MM.1S (cell line): Measurements from ENCODE around the gene PDE4B.
A peak's percentile ranks its signal among the peaks of the same experiment; 100 is the strongest.

Source experiments
- DNase-seq: peaks from one replicate; pipeline ENCODE4 v3.0.0-alpha.2; 2015
- H2AFZ ChIP-seq: fragments of 300-600 bp; sonication (generic); 2 replicates; pipeline ENCODE4 v1.6.0; 2016; ENCODE audit warnings: antibody characterized with exemption, low read length
- H3F3A ChIP-seq: fragments of 300-600 bp; sonication (generic); 2 replicates; pipeline ENCODE4 v1.6.1; 2016; ENCODE audit warnings: mild to moderate bottlenecking, antibody characterized with exemption, low read length, moderate library complexity, mixed read lengths; ENCODE audit not compliant: insufficient read depth
- H3K27ac ChIP-seq: fragments of 300-600 bp; sonication (generic); 2 replicates; pipeline ENCODE4 v1.5.1; 2016; ENCODE audit warnings: mild to moderate bottlenecking, low read length
- H3K27me3 ChIP-seq: fragments of 300-600 bp; sonication (generic); replicated peaks from 2 replicates; pipeline ENCODE4 v1.6.0; 2016; ENCODE audit warnings: low read length; ENCODE audit not compliant: insufficient read depth
- H3K36me3 ChIP-seq: fragments of 300-600 bp; sonication (generic); replicated peaks from 2 replicates; pipeline ENCODE4 v1.6.1; 2016; ENCODE audit warnings: mild to moderate bottlenecking, low read length, mixed read lengths; ENCODE audit not compliant: insufficient read depth
- H3K4me1 ChIP-seq: fragments of 300-600 bp; sonication (generic); 2 replicates; pipeline ENCODE4 v1.6.1; 2016; ENCODE audit warnings: low read length, mixed read lengths
- H3K4me2 ChIP-seq: fragments of 300-600 bp; sonication (generic); 2 replicates; pipeline ENCODE4 v1.6.0; 2016; ENCODE audit warnings: low read depth, low read length
- H3K4me3 ChIP-seq: fragments of 300-600 bp; sonication (generic); 2 replicates; pipeline ENCODE4 v1.5.1; 2016; ENCODE audit warnings: low read length, mixed read lengths
- H3K79me2 ChIP-seq: fragments of 300-600 bp; sonication (generic); 2 replicates; pipeline ENCODE4 v1.6.1; 2016; ENCODE audit warnings: mixed run types, low read length, mixed read lengths
- H3K9ac ChIP-seq: fragments of 300-600 bp; sonication (generic); 2 replicates; pipeline ENCODE4 v1.6.1; 2016; ENCODE audit warnings: low read length, mixed read lengths
- H3K9me2 ChIP-seq: fragments of 300-600 bp; sonication (generic); replicated peaks from 2 replicates; pipeline ENCODE4 v1.6.1; 2016; ENCODE audit warnings: mild to moderate bottlenecking, low read length, mixed read lengths; ENCODE audit not compliant: insufficient read depth
- H3K9me3 ChIP-seq: fragments of 300-600 bp; sonication (generic); replicated peaks from 2 replicates; pipeline ENCODE4 v1.6.1; 2016; ENCODE audit warnings: mild to moderate bottlenecking, low read length, mixed read lengths; ENCODE audit not compliant: insufficient read depth
- H4K20me1 ChIP-seq: fragments of 300-600 bp; sonication (generic); 2 replicates; pipeline ENCODE4 v1.6.1; 2016; ENCODE audit warnings: mild to moderate bottlenecking, low read length, moderate library complexity, mixed read lengths; ENCODE audit not compliant: insufficient read depth
- EZH2 ChIP-seq: fragments of 300-600 bp; sonication (generic); optimal IDR thresholded peaks from 2 replicates; pipeline ENCODE3; 2017; ENCODE audit warnings: low read depth, mild to moderate bottlenecking, antibody characterized with exemption, low read length, mixed read lengths
- EZH2phosphoT487 ChIP-seq: fragments of 300-600 bp; sonication (generic); IDR thresholded peaks from 2 replicates; pipeline ENCODE4 v1.6.1; 2018; ENCODE audit warnings: antibody characterized with exemption, low read length
- TF ChIP-seq, protein P1 (sequence below): fragments of 300-600 bp; sonication (generic); IDR thresholded peaks from 2 replicates; pipeline ENCODE4 v1.5.1; 2016; ENCODE audit warnings: antibody characterized with exemption, low read length, mixed read lengths

The PDE4B gene

DNA sequence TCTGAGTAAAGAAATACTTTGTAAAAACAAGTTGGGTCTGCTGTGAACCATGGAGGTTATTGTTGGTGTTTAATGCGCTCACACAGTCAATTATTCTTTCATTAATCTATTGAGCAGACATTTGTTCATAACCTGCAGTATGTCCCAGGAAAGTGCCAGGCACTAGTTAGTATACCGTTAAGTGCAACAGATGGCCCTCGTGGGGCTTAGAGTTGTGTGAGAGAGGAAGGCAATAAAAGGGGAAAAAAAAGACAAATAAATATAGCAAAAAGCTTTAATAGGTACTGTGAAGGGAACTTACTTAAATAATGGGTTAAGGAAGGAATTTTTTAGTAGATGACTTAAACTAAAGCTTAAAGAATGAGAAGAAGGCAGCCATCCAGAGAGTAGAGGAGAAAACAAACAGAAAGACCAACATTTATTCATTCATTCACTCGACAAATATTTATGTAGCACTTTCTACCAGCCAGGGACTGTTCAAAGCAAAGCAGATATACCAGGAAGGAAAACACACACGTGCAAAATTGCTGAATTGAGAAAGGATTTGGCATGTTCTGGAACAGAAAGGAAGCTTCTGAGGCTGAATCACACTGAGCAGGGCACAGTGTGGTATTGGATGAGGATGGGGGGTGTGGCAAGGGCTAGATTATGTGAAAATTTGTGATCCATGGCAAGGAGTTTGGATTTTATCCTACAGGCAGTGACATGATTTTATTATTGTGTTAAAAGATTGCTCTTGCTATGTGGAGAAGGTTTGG is 445.2 kb downstream of the PDE4B start:
- Histone ChIP-seq H3K36me3 (no peaks in the 10 kb centered on the region), H4K20me1 (no peaks in the 10 kb centered on the region), H3F3A (no peaks in the 10 kb centered on the region), H3K27ac (no peak overlapping the region), H3K4me3 (no peak overlapping the region), H3K9me2 (no peaks in the 10 kb centered on the region; the same call in 1 of the 2 replicates), H3K27me3 (no peaks in the 10 kb centered on the region), H3K79me2 (no peaks in the 10 kb centered on the region), H3K4me2 (no peak overlapping the region), H3K9ac (no peak overlapping the region), H2AFZ (no peak overlapping the region), H3K9me3 (no peaks in the 10 kb centered on the region), H3K4me1 (peaks cover 5% of the 10 kb centered on the region)
- no peak for TF ChIP-seq EZH2
- no peak for DNase-seq

DNA sequence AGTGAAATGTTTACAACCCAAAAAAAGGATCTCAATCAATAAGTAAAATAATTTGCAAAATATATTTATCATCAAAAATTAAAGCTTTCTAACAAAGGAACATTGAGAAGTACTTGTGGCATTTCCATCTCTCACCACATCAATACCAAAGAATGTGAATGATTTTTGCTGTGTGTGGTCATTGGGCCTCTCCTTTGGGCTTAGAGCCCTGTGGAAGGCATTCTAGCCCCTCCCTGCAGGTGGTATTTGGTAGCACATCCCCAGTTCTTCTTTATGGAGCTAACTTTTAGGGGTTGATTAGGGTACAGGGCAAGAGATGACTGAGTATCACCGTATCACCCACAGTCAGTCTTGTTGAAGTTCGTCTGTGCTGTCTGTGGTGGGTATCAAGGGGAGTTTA is 447.1 kb downstream of the PDE4B start:
- Histone ChIP-seq H3K27ac (no peak overlapping the region), H4K20me1 (no peaks in the 10 kb centered on the region), H3K36me3 (no peaks in the 10 kb centered on the region), H3K9me2 (no peaks in the 10 kb centered on the region), H3K4me3 (no peak overlapping the region), H3K27me3 (no peaks in the 10 kb centered on the region), H3K9ac (no peak overlapping the region), H3K9me3 (no peaks in the 10 kb centered on the region), H2AFZ (no peak overlapping the region), H3K79me2 (no peaks in the 10 kb centered on the region), H3K4me2 (no peak overlapping the region), H3K4me1 (peaks cover 23% of the 10 kb centered on the region), H3F3A (peaks cover 4% of the 10 kb centered on the region; the same call in 1 of the 2 replicates)
- TF ChIP-seq EZH2phosphoT487: no peak
- TF ChIP-seq, protein P1, sequence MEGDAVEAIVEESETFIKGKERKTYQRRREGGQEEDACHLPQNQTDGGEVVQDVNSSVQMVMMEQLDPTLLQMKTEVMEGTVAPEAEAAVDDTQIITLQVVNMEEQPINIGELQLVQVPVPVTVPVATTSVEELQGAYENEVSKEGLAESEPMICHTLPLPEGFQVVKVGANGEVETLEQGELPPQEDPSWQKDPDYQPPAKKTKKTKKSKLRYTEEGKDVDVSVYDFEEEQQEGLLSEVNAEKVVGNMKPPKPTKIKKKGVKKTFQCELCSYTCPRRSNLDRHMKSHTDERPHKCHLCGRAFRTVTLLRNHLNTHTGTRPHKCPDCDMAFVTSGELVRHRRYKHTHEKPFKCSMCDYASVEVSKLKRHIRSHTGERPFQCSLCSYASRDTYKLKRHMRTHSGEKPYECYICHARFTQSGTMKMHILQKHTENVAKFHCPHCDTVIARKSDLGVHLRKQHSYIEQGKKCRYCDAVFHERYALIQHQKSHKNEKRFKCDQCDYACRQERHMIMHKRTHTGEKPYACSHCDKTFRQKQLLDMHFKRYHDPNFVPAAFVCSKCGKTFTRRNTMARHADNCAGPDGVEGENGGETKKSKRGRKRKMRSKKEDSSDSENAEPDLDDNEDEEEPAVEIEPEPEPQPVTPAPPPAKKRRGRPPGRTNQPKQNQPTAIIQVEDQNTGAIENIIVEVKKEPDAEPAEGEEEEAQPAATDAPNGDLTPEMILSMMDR: peak; percentile 5; the same call in 1 of the 2 replicates
- TF ChIP-seq EZH2: no peak
- DNase-seq: no peak

DNA sequence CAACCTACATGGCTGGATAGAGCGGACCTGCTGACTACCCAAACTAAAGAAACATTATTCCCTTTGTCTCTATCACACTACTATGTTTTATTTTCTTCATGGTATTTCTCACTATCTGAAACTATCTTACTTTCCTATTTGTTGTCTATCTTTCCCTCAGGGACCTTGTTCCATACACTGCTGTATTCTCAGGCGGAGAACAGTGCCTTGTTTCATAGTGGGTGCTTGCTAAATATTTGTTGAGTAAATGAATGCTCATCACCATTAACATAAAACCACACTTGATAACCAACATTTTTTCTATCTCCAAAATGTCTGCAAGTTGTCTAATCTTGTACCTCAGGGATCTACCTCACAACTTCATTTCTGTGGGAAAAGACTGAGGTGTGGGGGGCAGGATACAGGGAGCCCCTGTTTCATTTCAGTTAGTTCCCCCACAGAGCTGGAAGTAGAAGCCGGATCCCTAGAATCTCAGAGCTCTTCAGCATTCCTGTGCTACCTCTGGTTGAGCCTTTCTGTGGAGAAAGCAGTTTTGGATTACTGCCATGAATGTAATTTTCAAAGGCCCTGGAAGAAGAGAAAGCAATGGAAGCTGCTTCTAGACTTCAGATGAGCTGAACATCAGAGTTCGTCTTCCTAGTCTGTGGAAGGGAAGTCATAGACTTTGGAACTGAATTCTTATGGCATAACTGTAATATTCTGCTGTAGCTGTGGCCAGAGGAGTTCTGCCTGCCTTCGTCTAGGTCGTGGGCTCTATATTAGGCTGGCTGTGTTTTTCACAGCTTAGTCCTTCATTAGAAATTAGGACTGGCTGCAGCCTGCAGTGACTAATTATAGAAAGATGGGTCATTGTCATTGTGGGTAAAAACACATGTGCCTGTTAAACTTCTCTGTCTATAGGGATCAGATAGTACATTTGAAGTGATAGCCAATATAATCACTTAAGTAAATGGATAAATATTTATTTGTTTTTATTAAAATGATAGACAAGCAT is 448.1 kb downstream of the PDE4B start:
- peaks cover 23% of the 10 kb centered on the region for H3K4me1 ChIP-seq
- H4K20me1 ChIP-seq: no peaks in the 10 kb centered on the region
- peaks cover 4% of the 10 kb centered on the region; the same call in 1 of the 2 replicates for H3F3A ChIP-seq
- H3K9me2 ChIP-seq: no peaks in the 10 kb centered on the region
- no peak for TF ChIP-seq EZH2
- TF ChIP-seq, protein P1: no peak
- no peak for TF ChIP-seq EZH2phosphoT487
- no peak overlapping the region for H3K27ac ChIP-seq
- DNase-seq: no peak
- H3K4me3 ChIP-seq: no peak overlapping the region
- H3K4me2 ChIP-seq: no peak overlapping the region
- H3K36me3 ChIP-seq: no peaks in the 10 kb centered on the region
- H3K27me3 ChIP-seq: no peaks in the 10 kb centered on the region
- no peaks in the 10 kb centered on the region for H3K79me2 ChIP-seq
- H2AFZ ChIP-seq: no peak overlapping the region
- H3K9ac ChIP-seq: no peak overlapping the region
- H3K9me3 ChIP-seq: no peaks in the 10 kb centered on the region
